ENCODE measurements around the gene GREB1. TPM values are rescaled to one million over a fixed set of nuclear protein-coding genes. Genes with fewer than 3 reads are reported as not detected.
A peak's percentile ranks its signal among the peaks of the same experiment; 100 is the strongest.

Gene GREB1
- total RNA-seq, 1 experiment from 2014 or later, result 16.5 TPM

- H3K18ac ChIP-seq (ENCODE audit: insufficient read length, low read depth, low read length), result no peak overlapping the region
- WGBS (ENCODE audit: extremely low coverage, insufficient read length, low lambda C conversion rate), result no CpG with 5 or more reads among the region's 11 CpGs
- no peaks in the 10 kb centered on the region for H4K20me1 ChIP-seq (ENCODE audit: control insufficient read depth, insufficient read depth, insufficient read length)
- H2BK20ac ChIP-seq (ENCODE audit: low read depth, low read length, poor library complexity, severe bottlenecking), result no peak overlapping the region
- peak overlapping the region in 1 of 2 experiments; percentile 42; a peak in 1 of 5 replicates for H3K4me3 Mint-ChIP-seq
- H2BK12ac ChIP-seq (ENCODE audit: insufficient read length, low read depth, low read length), result no peak overlapping the region
- no peak overlapping the region for H4K8ac ChIP-seq (replicated peaks; ENCODE audit: insufficient read length, low read depth, low read length)
- no peak overlapping the region; the same call in 1 of the 2 replicates for H3K14ac ChIP-seq (ENCODE audit: insufficient read depth, low read length)
- H3K9me3 ChIP-seq (ENCODE audit: control insufficient read depth, low read depth, low read length), result no peaks in the 10 kb centered on the region
- H3K4me1 ChIP-seq (ENCODE audit: insufficient read depth, low read length), result peaks cover 4% of the 10 kb centered on the region; the same call in 1 of the 2 replicates
- H2AK5ac ChIP-seq (ENCODE audit: insufficient read length, low read length), result no peak overlapping the region
- no peaks in the 10 kb centered on the region for H3K79me1 ChIP-seq (ENCODE audit: insufficient read depth, low read depth, low read length, poor library complexity, severe bottlenecking)
- no peak overlapping the region for H4K91ac ChIP-seq (ENCODE audit: insufficient read length, low read depth, low read length)
- peaks cover 35 to 40% of the 10 kb centered on the region in 2 experiments for H3K4me1 Mint-ChIP-seq
- no peak overlapping the region for H3K27ac Mint-ChIP-seq
- no peak overlapping the region for H2BK120ac ChIP-seq (ENCODE audit: low read depth, low read length, poor library complexity, severe bottlenecking)
- peaks cover 23% of the 10 kb centered on the region for H3K27me3 Mint-ChIP-seq (ENCODE audit: low read depth)
- no peak overlapping the region for H3K23ac ChIP-seq (ENCODE audit: insufficient read length, low read depth, low read length)
- no peak overlapping the region for H3K9ac ChIP-seq (ENCODE audit: extremely low read depth, insufficient read length, low read length)
- H3K27ac ChIP-seq (ENCODE audit: insufficient read length, low read depth, low read length), result no peak overlapping the region
- H3K56ac ChIP-seq (ENCODE audit: insufficient read length, low read depth, low read length), result no peak overlapping the region
- no peak overlapping the region for H4K5ac ChIP-seq (ENCODE audit: insufficient read length, low read depth, low read length)
- no peak overlapping the region for H2BK15ac ChIP-seq (ENCODE audit: low read depth, low read length)
- DNase-seq, result no peak
- no peak overlapping the region for H2BK5ac ChIP-seq (ENCODE audit: insufficient read length, low read length)
- no peaks in the 10 kb centered on the region for H3K79me2 ChIP-seq (ENCODE audit: insufficient read depth, low read length)
- H3K27me3 ChIP-seq (ENCODE audit: insufficient read depth, low read length), result no peaks in the 10 kb centered on the region
- no peaks in the 10 kb centered on the region for H3K23me2 ChIP-seq (ENCODE audit: insufficient read length, low read depth, low read length, poor library complexity, severe bottlenecking)
- no peak overlapping the region for H3T11ph ChIP-seq (ENCODE audit: low read length)
- H3K4me2 ChIP-seq (ENCODE audit: insufficient read depth, insufficient read length, low read length), result no peak overlapping the region
- TF ChIP-seq CTCF (conservative IDR thresholded peaks at IDR 0.05), result no peak
- H3K36me3 Mint-ChIP-seq (ENCODE audit: insufficient read depth in 1 of 3, low read depth in 3 of 3), result no peaks in the 10 kb centered on the region; a peak in 1 of 7 replicates
- no peak overlapping the region for H2AFZ ChIP-seq (ENCODE audit: low read length)
- H3K9me3 Mint-ChIP-seq, result no peaks in the 10 kb centered on the region
- H3K4ac ChIP-seq (ENCODE audit: low read depth, low read length), result no peak overlapping the region
Measured at GRCh38 chr2:11676640-11677039, 142.8 kb downstream of the GREB1 start.
